ENCODE measurements around the gene ZFR2.

GRCh38 chr19:3775374-3775711 is 93.5 kb downstream of the ZFR2 start:
- TF ChIP-seq POLR2A (IDR thresholded peaks at IDR 0.05; ENCODE audit: low read depth, low read length), result no peak
- no peak for TF ChIP-seq POLR2AphosphoS5 (IDR thresholded peaks at IDR 0.05; ENCODE audit: low read depth, low read length)
- no peak for TF ChIP-seq PAX5 (IDR thresholded peaks at IDR 0.05; ENCODE audit: insufficient read depth, low read length, severe bottlenecking)
